Measurements from ENCODE around the gene LPAR2.

- TF ChIP-seq, protein P1, sequence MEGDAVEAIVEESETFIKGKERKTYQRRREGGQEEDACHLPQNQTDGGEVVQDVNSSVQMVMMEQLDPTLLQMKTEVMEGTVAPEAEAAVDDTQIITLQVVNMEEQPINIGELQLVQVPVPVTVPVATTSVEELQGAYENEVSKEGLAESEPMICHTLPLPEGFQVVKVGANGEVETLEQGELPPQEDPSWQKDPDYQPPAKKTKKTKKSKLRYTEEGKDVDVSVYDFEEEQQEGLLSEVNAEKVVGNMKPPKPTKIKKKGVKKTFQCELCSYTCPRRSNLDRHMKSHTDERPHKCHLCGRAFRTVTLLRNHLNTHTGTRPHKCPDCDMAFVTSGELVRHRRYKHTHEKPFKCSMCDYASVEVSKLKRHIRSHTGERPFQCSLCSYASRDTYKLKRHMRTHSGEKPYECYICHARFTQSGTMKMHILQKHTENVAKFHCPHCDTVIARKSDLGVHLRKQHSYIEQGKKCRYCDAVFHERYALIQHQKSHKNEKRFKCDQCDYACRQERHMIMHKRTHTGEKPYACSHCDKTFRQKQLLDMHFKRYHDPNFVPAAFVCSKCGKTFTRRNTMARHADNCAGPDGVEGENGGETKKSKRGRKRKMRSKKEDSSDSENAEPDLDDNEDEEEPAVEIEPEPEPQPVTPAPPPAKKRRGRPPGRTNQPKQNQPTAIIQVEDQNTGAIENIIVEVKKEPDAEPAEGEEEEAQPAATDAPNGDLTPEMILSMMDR (conservative IDR thresholded peaks at IDR 0.05; ENCODE audit: low read length) = no peak
- TF ChIP-seq EZH2phosphoT487 (IDR thresholded peaks at IDR 0.05; ENCODE audit: borderline replicate concordance) = no peak
These were observed 598 bp upstream of the LPAR2 start for GRCh38 chr19:19628501-19629134.
